Globus pallidus (tissue), 1 donor: ENCODE data around the gene SLC25A47.
"Not testable (repeated sequence)": the region's sequence is repeated elsewhere in the genome, so short reads cannot be mapped to it uniquely, and the experiment has no call there.

Source experiments
- DNase-seq: peaks from one replicate; pipeline ENCODE4 v3.0.0-alpha.2; 2015; ENCODE audit warnings: low spot score

SLC25A47 gene

GRCh38 chr14:100323121-100323941, at the start of gene SLC25A47:
SLC25A47 (plus strand) TSS chr14:100323339; CDS start chr14:100323415, 76 bp downstream.
- no peak for DNase-seq

- DNase-seq, result no peak
Observed at GRCh38 chr14:100274250-100274649, 48.9 kb upstream of the SLC25A47 start.

GRCh38 chr14:100275214-100275613, 47.9 kb upstream of the SLC25A47 start:
- DNase-seq, result no peak

GRCh38 chr14:100278702-100279101, 44.4 kb upstream of the SLC25A47 start:
- DNase-seq, result no peak

- no peak for DNase-seq
Observed at GRCh38 chr14:100279133-100279532, 44.0 kb upstream of the SLC25A47 start.

GRCh38 chr14:100279563-100279962, 43.6 kb upstream of the SLC25A47 start:
- no peak for DNase-seq

- DNase-seq, result no peak
Observed at GRCh38 chr14:100281286-100282082, 41.7 kb upstream of the SLC25A47 start.

- no peak for DNase-seq
Observed at GRCh38 chr14:100282083-100282350, 41.1 kb upstream of the SLC25A47 start.

GRCh38 chr14:100282766-100283419, 40.2 kb upstream of the SLC25A47 start:
- DNase-seq, result no peak

- DNase-seq, result not testable (repeated sequence)
Observed at GRCh38 chr14:100283436-100283835, 39.7 kb upstream of the SLC25A47 start.

- no peak for DNase-seq
Observed at GRCh38 chr14:100283984-100284881, 38.9 kb upstream of the SLC25A47 start.

- DNase-seq, result peak; percentile 60
Observed at GRCh38 chr14:100285021-100285912, 37.9 kb upstream of the SLC25A47 start.

GRCh38 chr14:100285913-100286400, 37.2 kb upstream of the SLC25A47 start:
- DNase-seq, result no peak

- DNase-seq, result no peak
Observed at GRCh38 chr14:100286484-100287191, 36.5 kb upstream of the SLC25A47 start.

- no peak for DNase-seq
Observed at GRCh38 chr14:100287202-100287997, 35.7 kb upstream of the SLC25A47 start.

- DNase-seq, result not testable (repeated sequence)
Observed at GRCh38 chr14:100287998-100288295, 35.2 kb upstream of the SLC25A47 start.

- DNase-seq, result no peak
Observed at GRCh38 chr14:100288382-100289185, 34.6 kb upstream of the SLC25A47 start.

GRCh38 chr14:100289916-100290606, 33.1 kb upstream of the SLC25A47 start:
- DNase-seq, result no peak
